Astrocyte of the cerebellum (primary cell): ENCODE results near the gene PVR.

Source experiments
- DNase-seq: peaks from one replicate; pipeline ENCODE4 v3.0.0-alpha.2; 2011; ENCODE audit warnings: low read depth
- H3K4me3 ChIP-seq: 2 replicates; pipeline ENCODE4 v1.5.1; 2011; ENCODE audit warnings: mild to moderate bottlenecking, low read depth, low read length, moderate library complexity
- CTCF ChIP-seq: IDR thresholded peaks from 2 replicates; pipeline ENCODE4 v1.5.1; 2012; ENCODE audit warnings: low read length, low read depth, moderate library complexity, mild to moderate bottlenecking; ENCODE audit errors: missing control alignments
- in situ Hi-C: cut with HindIII; loops from 2 replicates; pipeline ENCODE4 v1.10.0; 2017; ENCODE audit warnings: low sequenced_read_pairs

Gene PVR

DNA sequence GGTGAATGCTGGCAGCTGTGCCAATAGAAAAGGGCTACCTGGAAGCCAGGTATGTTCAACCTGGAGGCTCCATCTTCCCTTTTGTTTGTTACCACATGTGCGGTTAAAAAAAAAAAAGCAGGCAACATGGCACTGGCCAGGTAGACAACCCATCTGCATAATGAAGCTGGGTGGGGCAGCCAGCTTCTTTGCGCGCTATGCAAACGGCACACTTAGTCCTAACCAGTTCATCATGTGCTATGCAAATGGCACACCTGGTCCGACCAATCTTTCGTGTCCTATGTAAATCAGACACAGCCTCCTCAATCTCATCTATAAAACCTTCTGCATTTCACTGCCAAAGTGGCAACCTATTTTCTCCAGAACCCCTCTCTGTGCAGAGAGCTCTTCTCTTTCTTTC is 41.6 kb upstream of the PVR start:
- DNase-seq, result no peak
- H3K4me3 ChIP-seq, result no peak overlapping the region
- no peak for TF ChIP-seq CTCF
- in situ Hi-C loops, result no loop called here

DNA sequence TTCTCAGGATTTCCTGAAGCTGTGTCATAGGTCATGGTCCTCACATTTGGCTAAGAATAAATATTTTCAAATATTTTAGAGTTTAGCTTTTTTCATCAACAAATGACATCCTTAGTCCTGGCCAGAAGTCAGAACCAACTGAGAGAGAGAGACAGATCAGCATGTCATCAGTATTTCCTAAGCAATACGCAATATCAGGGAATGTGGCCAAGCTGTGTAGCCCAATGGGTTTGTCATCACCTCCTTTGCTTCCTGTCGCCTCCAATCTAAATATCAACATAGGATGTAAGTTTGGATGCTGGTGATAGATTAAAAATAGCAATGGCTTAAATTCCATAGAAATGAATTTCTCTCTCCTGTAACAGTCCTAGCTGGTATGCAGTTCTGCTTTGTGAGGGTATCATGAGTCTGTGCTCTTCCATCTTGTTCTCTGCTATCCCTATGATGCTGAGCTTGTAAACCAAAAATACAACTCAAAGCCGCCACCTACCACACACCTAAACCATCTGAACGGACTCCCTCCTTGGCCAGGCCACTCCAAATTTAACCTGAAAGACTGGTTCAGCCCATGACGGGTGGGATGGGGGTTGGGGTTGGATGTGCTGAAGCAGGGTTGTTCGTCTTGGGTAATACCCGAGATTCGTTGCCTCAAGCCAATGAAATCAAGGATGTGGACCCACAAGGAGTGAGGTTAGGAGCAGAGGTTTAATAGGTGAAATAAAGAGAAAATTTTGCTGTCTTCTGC is 40.3 kb upstream of the PVR start:
- no peak overlapping the region for H3K4me3 ChIP-seq
- no peak for TF ChIP-seq CTCF
- DNase-seq, result peak; percentile 18

DNA sequence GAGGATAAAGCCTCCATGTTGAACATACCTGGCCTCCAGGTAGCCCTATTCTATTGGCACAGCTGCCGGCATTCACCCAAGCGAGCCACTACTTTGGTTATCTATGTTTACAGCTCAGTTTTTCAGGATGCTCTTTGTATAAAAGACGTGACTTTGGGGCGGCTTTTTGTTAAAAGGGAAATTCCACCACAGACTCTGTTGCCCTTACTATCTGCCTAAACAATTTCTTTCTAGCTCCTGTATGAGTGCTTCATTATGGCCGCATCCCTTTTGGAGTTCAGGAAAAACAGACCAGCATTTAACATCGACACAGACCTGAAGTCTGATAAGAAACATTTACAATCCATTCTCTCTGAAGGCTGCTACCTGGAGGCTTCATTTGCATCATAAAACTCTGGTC is 39.5 kb upstream of the PVR start:
- DNase-seq, result no peak
- TF ChIP-seq CTCF, result no peak
- in situ Hi-C loops, result no loop called here

More for the DNA sequence above, 40.3 kb upstream of the PVR start:
- in situ Hi-C loops, result no loop called here

GRCh38 chr19:44605547-44605946 is 38.2 kb upstream of the PVR start:
- no peak for DNase-seq
- no peak for TF ChIP-seq CTCF
- in situ Hi-C loops, result no loop called here
- H3K4me3 ChIP-seq, result no peak overlapping the region

More for the DNA sequence above, 39.5 kb upstream of the PVR start:
- no peak overlapping the region for H3K4me3 ChIP-seq

GRCh38 chr19:44607049-44607448 is 36.7 kb upstream of the PVR start:
- H3K4me3 ChIP-seq, result no peak overlapping the region
- in situ Hi-C loops, result no loop called here
- TF ChIP-seq CTCF, result no peak
- DNase-seq, result no peak

GRCh38 chr19:44607917-44608316 is 35.8 kb upstream of the PVR start:
- DNase-seq, result no peak
- in situ Hi-C loops, result no loop called here
- no peak overlapping the region for H3K4me3 ChIP-seq
- TF ChIP-seq CTCF, result no peak
